AG04449 (cell line): Measurements from ENCODE around the gene CYB5R3.

Source experiments
- CTCF ChIA-PET: fragments of 350-600 bp; formaldehyde crosslinking; extraction: SDS; loops from one replicate; lab custom pipeline; 2021; ENCODE audit warnings: antibody characterized with exemption; lab: Yijun Ruan, JAX
- POLR2A ChIA-PET: fragments of 400-600, 350-600 bp; formaldehyde crosslinking; extraction: SDS; loops from one replicate; lab custom pipeline; 2020; ENCODE audit warnings: antibody characterized with exemption, inconsistent platforms; lab: Yijun Ruan, JAX
- DNase-seq: peaks from one replicate; pipeline ENCODE4 v3.0.0-alpha.2; 2010; ENCODE audit warnings: low read depth, low spot score
- H3K4me3 ChIP-seq: 2 replicates; pipeline ENCODE4 v1.5.1; 2011; ENCODE audit warnings: low read depth, mild to moderate bottlenecking, control low read depth, low read length
- TF ChIP-seq, protein P1 (sequence below): IDR thresholded peaks from one replicate; pipeline ENCODE4 v1.5.1; 2011; ENCODE audit warnings: mild to moderate bottlenecking, moderate library complexity, low read length, control low read depth, inconsistent platforms; ENCODE audit not compliant: insufficient read depth; ENCODE audit errors: missing control alignments

Gene CYB5R3

DNA sequence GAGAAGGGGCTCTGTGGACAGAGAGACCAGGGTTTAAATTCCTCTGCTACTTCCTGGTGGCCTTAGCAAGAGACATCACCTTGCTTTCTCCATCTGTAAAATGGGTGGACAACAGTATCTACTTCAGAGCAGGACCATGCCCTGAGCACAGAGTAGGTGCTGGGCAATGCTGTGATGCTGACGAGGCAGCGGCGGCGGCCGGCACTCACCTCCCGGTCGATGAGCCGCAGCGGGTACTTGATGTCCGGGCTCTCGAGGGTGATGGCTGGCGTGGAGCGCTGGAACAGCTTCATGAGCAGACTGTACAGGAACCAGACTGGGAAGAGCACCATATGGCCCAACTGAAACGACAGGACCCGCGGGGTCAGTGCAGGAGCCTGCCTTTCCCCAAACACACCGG is 12.7 kb downstream of the CYB5R3 start:
- no peak overlapping the region for H3K4me3 ChIP-seq
- DNase-seq = no peak
- TF ChIP-seq, protein P1, sequence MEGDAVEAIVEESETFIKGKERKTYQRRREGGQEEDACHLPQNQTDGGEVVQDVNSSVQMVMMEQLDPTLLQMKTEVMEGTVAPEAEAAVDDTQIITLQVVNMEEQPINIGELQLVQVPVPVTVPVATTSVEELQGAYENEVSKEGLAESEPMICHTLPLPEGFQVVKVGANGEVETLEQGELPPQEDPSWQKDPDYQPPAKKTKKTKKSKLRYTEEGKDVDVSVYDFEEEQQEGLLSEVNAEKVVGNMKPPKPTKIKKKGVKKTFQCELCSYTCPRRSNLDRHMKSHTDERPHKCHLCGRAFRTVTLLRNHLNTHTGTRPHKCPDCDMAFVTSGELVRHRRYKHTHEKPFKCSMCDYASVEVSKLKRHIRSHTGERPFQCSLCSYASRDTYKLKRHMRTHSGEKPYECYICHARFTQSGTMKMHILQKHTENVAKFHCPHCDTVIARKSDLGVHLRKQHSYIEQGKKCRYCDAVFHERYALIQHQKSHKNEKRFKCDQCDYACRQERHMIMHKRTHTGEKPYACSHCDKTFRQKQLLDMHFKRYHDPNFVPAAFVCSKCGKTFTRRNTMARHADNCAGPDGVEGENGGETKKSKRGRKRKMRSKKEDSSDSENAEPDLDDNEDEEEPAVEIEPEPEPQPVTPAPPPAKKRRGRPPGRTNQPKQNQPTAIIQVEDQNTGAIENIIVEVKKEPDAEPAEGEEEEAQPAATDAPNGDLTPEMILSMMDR = no peak
- ChIA-PET POLR2A (interaction anchor here (1.6 kb wide), 1 partner anchor 13 kb away, joined by 3 read pairs; the partner anchor contains the start of gene CYB5R3), CTCF (interaction anchor here (1.0 to 6.2 kb wide), 5 partner anchors 10 to 180 kb away, joined by 3 to 34 read pairs (median 4); partner anchors contain the start of gene POLDIP3)

DNA sequence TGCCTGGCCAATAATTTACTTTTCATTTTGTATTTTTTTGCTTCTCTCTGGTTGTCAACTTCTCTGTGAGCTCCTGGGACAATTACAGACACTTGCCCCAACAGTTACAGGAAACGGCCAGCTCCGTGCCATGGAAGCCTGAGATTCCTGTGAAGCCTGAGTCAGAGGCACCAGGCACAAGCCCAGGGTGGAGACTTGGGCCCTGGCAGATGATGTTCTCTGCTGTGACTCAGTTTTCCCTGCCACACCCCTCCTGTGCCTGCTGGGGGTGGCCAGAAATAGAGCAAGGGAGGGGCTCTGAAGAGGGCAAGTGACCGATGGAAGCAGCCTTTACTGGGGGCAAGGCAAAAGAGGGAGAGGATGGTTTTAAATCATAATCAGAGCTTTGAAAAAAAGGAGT is 13.7 kb downstream of the CYB5R3 start:
- no peak overlapping the region for H3K4me3 ChIP-seq
- CTCF ChIA-PET = interaction anchor here (1.8 to 6.2 kb wide), 4 partner anchors 8 to 20 kb away, joined by 3 to 34 read pairs (median 7); partner anchors contain the start of gene POLDIP3
- DNase-seq = peak; percentile 76
- POLR2A ChIA-PET = interaction anchor here (0.7 to 1.3 kb wide), 4 partner anchors 9 to 21 kb away, joined by 3 to 7 read pairs (median 6); partner anchors contain the start of genes CYB5R3 and POLDIP3
- TF ChIP-seq, protein P1 = no peak

DNA sequence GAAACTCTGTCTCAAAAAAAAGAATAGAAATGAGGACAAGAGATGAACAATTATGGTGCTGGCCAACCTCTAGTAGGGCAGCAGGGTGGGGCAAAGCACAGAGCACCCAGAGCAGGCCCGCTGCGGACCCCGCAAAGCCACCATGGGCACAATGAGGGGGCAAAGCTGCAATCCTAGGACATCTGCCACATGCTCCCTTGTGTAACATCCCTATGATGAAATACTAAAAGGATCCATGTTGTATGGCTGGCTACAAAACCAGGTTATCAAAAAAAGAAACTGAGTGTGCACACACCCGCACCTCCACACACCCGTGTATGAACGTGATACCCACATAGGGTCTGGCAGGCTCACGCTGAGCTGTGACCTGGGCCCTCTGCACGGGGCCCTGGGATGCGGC is 16.2 kb downstream of the CYB5R3 start:
- CTCF ChIA-PET = interaction anchor here (3.1 to 3.6 kb wide), 2 partner anchors 11 to 187 kb away, joined by 12 to 45 read pairs; no protein-coding TSS in a partner anchor

DNA sequence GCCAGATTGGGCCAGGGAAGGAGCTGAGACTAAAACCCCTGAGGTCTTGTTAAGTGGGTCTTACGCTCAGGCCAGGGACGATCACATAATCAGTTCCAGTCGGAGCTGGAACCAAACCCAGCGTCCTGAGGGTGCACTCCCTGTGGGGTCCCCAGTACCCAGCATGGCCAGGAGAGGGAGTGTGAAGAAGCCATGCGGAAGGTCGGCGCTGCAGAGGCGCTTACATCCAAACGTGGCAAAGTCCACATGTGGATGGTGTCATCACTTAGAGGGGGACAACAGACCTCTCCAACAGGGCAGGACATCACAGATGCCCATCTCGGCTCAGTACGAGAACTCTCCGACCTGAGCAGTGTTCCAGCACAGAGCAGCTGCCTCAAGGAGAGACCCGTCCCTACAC is 17.1 kb downstream of the CYB5R3 start:
- ChIA-PET CTCF (interaction anchor here (3.1 to 3.6 kb wide), 2 partner anchors 10 to 188 kb away, joined by 12 to 45 read pairs; no protein-coding TSS in a partner anchor), POLR2A (interaction anchor here (0.7 to 0.9 kb wide), 2 partner anchors 16 to 17 kb away, joined by 3 to 4 read pairs; partner anchors contain the start of gene POLDIP3)
- DNase-seq = no peak
- TF ChIP-seq, protein P1 = peak; percentile 37
- no peak overlapping the region for H3K4me3 ChIP-seq

More for the DNA sequence above, 16.2 kb downstream of the CYB5R3 start:
- POLR2A ChIA-PET = no interaction called here
- no peak overlapping the region for H3K4me3 ChIP-seq
- TF ChIP-seq, protein P1 = no peak
- no peak for DNase-seq

DNA sequence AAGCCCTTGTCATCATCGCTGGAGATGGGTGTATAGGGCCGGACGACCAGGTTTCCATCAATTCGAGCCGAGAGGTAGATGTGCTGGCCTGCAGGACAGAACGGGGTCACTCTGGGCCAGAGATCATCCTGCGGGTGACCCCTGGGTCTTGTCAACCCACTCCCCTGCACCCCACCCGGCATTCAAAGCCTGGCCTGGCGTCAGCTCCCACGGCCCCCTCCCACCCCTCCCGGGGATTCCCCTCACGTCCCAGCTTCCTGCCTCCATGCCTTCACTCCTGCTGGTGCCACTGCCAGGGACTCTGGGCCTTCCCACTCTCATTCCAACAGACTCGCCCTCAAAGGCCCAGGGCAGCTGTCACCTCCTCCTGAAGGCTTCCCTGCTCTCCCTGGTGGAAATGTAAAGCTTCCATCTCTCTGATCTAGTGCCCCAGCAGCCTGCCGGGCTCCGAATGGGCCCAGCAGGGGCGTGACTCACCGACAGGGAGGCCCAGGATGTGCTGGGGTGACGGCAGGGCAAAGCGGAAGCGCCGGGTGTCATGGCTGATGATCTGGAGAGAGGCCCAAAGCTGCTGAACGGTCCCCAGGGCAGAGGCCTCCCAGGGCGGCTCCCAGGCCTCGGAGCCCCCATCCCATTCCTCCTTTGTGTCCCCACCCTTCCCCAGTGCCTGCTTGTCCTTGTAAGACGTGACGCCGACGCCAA is 18.1 kb downstream of the CYB5R3 start:
- TF ChIP-seq, protein P1 = no peak
- DNase-seq = no peak
- H3K4me3 ChIP-seq = no peak overlapping the region
- ChIA-PET CTCF (interaction anchor here (3.1 to 3.6 kb wide), 2 partner anchors 9 to 189 kb away, joined by 12 to 45 read pairs; no protein-coding TSS in a partner anchor), POLR2A (interaction anchor here (0.9 kb wide), 1 partner anchor 16 kb away, joined by 3 read pairs; the partner anchor contains the start of gene POLDIP3)

DNA sequence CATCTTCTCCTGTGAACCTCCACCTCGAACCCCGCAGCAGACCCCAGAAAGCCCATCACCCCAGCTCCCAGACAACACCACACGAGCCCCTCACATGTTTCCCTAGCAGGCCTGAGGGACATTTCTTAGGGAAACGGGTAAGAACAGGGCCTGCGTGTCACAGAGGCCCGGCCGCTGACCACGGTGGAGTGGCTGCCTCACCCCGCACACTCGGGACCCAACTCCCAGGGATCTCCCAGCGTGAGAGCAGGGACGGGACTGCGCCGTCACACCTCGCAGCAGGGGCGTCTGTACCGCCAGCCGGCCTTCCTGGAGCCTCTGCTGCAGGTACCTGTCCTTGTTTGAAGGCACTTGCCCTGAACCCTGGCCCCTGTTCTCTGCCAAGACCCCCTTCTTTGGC is 19.0 kb downstream of the CYB5R3 start:
- ChIA-PET CTCF (interaction anchor here (0.8 to 3.6 kb wide), 5 partner anchors 8 to 190 kb away, joined by 3 to 45 read pairs (median 4); no protein-coding TSS in a partner anchor), POLR2A (no interaction called here)
- TF ChIP-seq, protein P1 = no peak
- H3K4me3 ChIP-seq = no peak overlapping the region
- no peak for DNase-seq
